IMR-90 (cell line): Measurements from ENCODE around the gene FUT7. TPM values are rescaled to one million over a fixed set of nuclear protein-coding genes. Genes with fewer than 3 reads are reported as not detected.

Source experiments
- ATAC-seq: fragments of 200-7000 bp; cut with Tn5 transposase; 2 replicates; pipeline ENCODE4 v1.9.1; 2020; ENCODE audit warnings: low read depth, mild to moderate bottlenecking, moderate library complexity
- BruUV-seq: library from RNA; stranded (reverse); fragments of 400-500 nt; replicated peaks from 2 replicates; lab custom pipeline; 2021; lab: Mats Ljungman, UMichigan
- CTCF ChIA-PET: fragments of 300-600 bp; formaldehyde crosslinking; extraction: SDS; loops from one replicate; lab custom pipeline; 2021; ENCODE audit warnings: antibody characterized with exemption; lab: Yijun Ruan, JAX
- POLR2A ChIA-PET: fragments of 300-600 bp; sonication (Branson Sonifier 250); formaldehyde crosslinking; loops from one replicate; lab custom pipeline; 2022; ENCODE audit warnings: antibody characterized with exemption; ENCODE audit not compliant: unreplicated experiment; lab: Charles Lee
- DNase-seq: peaks from one replicate; pipeline ENCODE4 v3.0.0; 2013
- H2AFZ ChIP-seq: replicated peaks from 2 replicates; pipeline ENCODE3; 2013; ENCODE audit warnings: low read length, mild to moderate bottlenecking; ENCODE audit not compliant: poor library complexity
- H2AK5ac ChIP-seq: 2 replicates; pipeline ENCODE4 v1.6.1; 2013; ENCODE audit warnings: low read depth, low read length, inconsistent platforms
- H2AK9ac ChIP-seq: replicated peaks from 2 replicates; pipeline ENCODE3; 2013; ENCODE audit warnings: mild to moderate bottlenecking, low read depth, low read length, moderate library complexity; ENCODE audit not compliant: poor library complexity
- H2BK120ac ChIP-seq: 2 replicates; pipeline ENCODE4 v1.6.1; 2013; ENCODE audit warnings: low read depth, low read length, inconsistent platforms
- H2BK15ac ChIP-seq: 3 replicates; pipeline ENCODE4 v1.6.1; 2013; ENCODE audit warnings: low read depth, low read length, inconsistent platforms
- H2BK20ac ChIP-seq: 2 replicates; pipeline ENCODE4 v1.6.1; 2013; ENCODE audit warnings: low read depth, mild to moderate bottlenecking, inconsistent platforms, low read length, moderate library complexity
- H2BK5ac ChIP-seq: 2 replicates; pipeline ENCODE4 v1.6.1; 2013; ENCODE audit warnings: mild to moderate bottlenecking, low read depth, low read length, inconsistent platforms; ENCODE audit not compliant: poor library complexity, severe bottlenecking
- H3K14ac ChIP-seq: replicated peaks from 2 replicates; pipeline ENCODE4 v1.6.1; 2013; ENCODE audit warnings: low read depth, low read length, inconsistent platforms
- H3K18ac ChIP-seq: 2 replicates; pipeline ENCODE4 v1.6.1; 2013; ENCODE audit warnings: low read depth, low read length, control low read depth
- H3K23ac ChIP-seq: 2 replicates; pipeline ENCODE4 v1.6.1; 2013; ENCODE audit warnings: low read depth, low read length, inconsistent platforms
- H3K27ac ChIP-seq: 2 replicates; pipeline ENCODE4 v1.5.1; 2013; ENCODE audit warnings: mild to moderate bottlenecking, control low read depth, low read length; ENCODE audit not compliant: insufficient read depth
- H3K27me3 ChIP-seq: 2 replicates; pipeline ENCODE4 v1.6.1; 2013; ENCODE audit warnings: low read length; ENCODE audit not compliant: control insufficient read depth, insufficient read depth
- H3K36me3 ChIP-seq: 2 replicates; pipeline ENCODE4 v1.6.1; 2013; ENCODE audit warnings: low read length, mixed read lengths; ENCODE audit not compliant: control insufficient read depth, insufficient read depth
- H3K4ac ChIP-seq: 2 replicates; pipeline ENCODE4 v1.6.1; 2013; ENCODE audit warnings: low read depth, low read length, inconsistent platforms
- H3K4me1 ChIP-seq: 2 replicates; pipeline ENCODE4 v1.6.1; 2013; ENCODE audit warnings: low read length, mixed read lengths; ENCODE audit not compliant: control insufficient read depth, insufficient read depth
- H3K4me2 ChIP-seq: 2 replicates; pipeline ENCODE4 v1.6.1; 2013; ENCODE audit warnings: low read depth, mild to moderate bottlenecking, control low read depth, low read length, moderate library complexity
- H3K4me3 ChIP-seq: 2 replicates; pipeline ENCODE4 v1.5.1; 2013; ENCODE audit warnings: low read depth, mild to moderate bottlenecking, control low read depth, low read length, moderate library complexity; ENCODE audit not compliant: insufficient read depth
- H3K56ac ChIP-seq: 2 replicates; pipeline ENCODE4 v1.6.1; 2013; ENCODE audit warnings: low read length, inconsistent platforms; ENCODE audit not compliant: insufficient read depth; ENCODE audit errors: extremely low read depth
- H3K79me1 ChIP-seq, 2 experiments: 2 replicates each; pipeline ENCODE4 v1.6.1; 2013; ENCODE audit warnings: low read length in 2 of 2, inconsistent platforms in 1 of 2, low read depth in 1 of 2
- H3K9ac ChIP-seq: 2 replicates; pipeline ENCODE4 v1.6.1; 2013; ENCODE audit warnings: low read depth, low read length, control low read depth
- H3K9me1 ChIP-seq: 2 replicates; pipeline ENCODE4 v1.6.1; 2013; ENCODE audit warnings: low read length, inconsistent platforms; ENCODE audit not compliant: insufficient read depth
- H3K9me3 ChIP-seq: 2 replicates; pipeline ENCODE4 v1.6.1; 2013; ENCODE audit warnings: low read length; ENCODE audit not compliant: control insufficient read depth, insufficient read depth
- H4K20me1 ChIP-seq: 2 replicates; pipeline ENCODE4 v1.6.1; 2013; ENCODE audit warnings: low read length, inconsistent platforms; ENCODE audit not compliant: insufficient read depth
- H4K5ac ChIP-seq: 2 replicates; pipeline ENCODE4 v1.6.1; 2013; ENCODE audit warnings: mild to moderate bottlenecking, low read depth, low read length, control low read depth
- H4K8ac ChIP-seq, 2 experiments: 2 replicates each; pipeline ENCODE4 v1.6.1; 2013; ENCODE audit warnings: low read depth in 2 of 2, low read length in 2 of 2, control low read depth in 1 of 2, inconsistent platforms in 1 of 2
- H4K91ac ChIP-seq: 2 replicates; pipeline ENCODE4 v1.6.1; 2013; ENCODE audit warnings: low read depth, low read length, inconsistent platforms; ENCODE audit not compliant: insufficient read depth
- BHLHE40 ChIP-seq: fragments of 150-350 bp; IDR thresholded peaks from 2 replicates; pipeline ENCODE4 v1.6.1; 2016; ENCODE audit warnings: mild to moderate bottlenecking, low read depth, low read length
- CEBPB ChIP-seq: IDR thresholded peaks from 2 replicates; pipeline ENCODE4 v1.6.1; 2012; ENCODE audit warnings: low read depth, low read length, improper control_type of control experiment
- CTCF ChIP-seq: conservative IDR thresholded peaks from 2 replicates; pipeline ENCODE4 v1.5.1; 2012; ENCODE audit warnings: mild to moderate bottlenecking, low read depth, low read length, improper control_type of control experiment
- MAZ ChIP-seq: IDR thresholded peaks from 2 replicates; pipeline ENCODE4 v1.6.1; 2012; ENCODE audit warnings: low read depth, mild to moderate bottlenecking, low read length, improper control_type of control experiment, moderate library complexity, borderline replicate concordance
- MXI1 ChIP-seq: IDR thresholded peaks from 2 replicates; pipeline ENCODE4 v1.6.1; 2012; ENCODE audit warnings: low read depth, mild to moderate bottlenecking, low read length, moderate library complexity, borderline replicate concordance
- RAD21 ChIP-seq: IDR thresholded peaks from 2 replicates; pipeline ENCODE4 v1.6.1; 2012; ENCODE audit warnings: low read length, improper control_type of control experiment
- RFX5 ChIP-seq: IDR thresholded peaks from 2 replicates; pipeline ENCODE4 v1.8.0; 2012; ENCODE audit warnings: low read depth, mild to moderate bottlenecking, low read length, moderate library complexity
- SMC3 ChIP-seq: fragments of 150-350 bp; IDR thresholded peaks from 2 replicates; pipeline ENCODE4 v1.6.1; 2016; ENCODE audit warnings: low read depth, mild to moderate bottlenecking, antibody characterized with exemption, low read length, moderate library complexity
- USF2 ChIP-seq: fragments of 150-350 bp; IDR thresholded peaks from 2 replicates; pipeline ENCODE4 v1.6.1; 2017; ENCODE audit warnings: mild to moderate bottlenecking, antibody characterized with exemption, low read length, low read depth
- WGBS, 2 experiments: methylation state at CpG; one replicate each; pipeline versions ENCODE4 v1.1.5 to v1.1.7; 2013; ENCODE audit warnings: missing lambda C conversion rate in 2 of 2; ENCODE audit not compliant: insufficient read length in 1 of 2; ENCODE audit errors: extremely low coverage in 2 of 2; 5-methylcytosine and 5-hydroxymethylcytosine counted together
- dilution Hi-C: fragments of 300-500 bp; cut with HindIII; formaldehyde crosslinking; loops from one replicate; pipeline ENCODE4 v1.14.3; 2018; ENCODE audit warnings: low sequenced_read_pairs; ENCODE audit not compliant: unreplicated experiment
- in situ Hi-C: fragments of 300-500 bp; cut with MboI; formaldehyde crosslinking; loops from 3 replicates; pipeline ENCODE4 v1.14.3; 2019; ENCODE audit warnings: low sequenced_read_pairs, inconsistent platforms, mixed read lengths
- intact Hi-C: fragments of 100-400 bp; cut with micrococcal nuclease; formaldehyde crosslinking; loops from 2 replicates; pipeline ENCODE4 v1.10.0; 2022
- polyA plus RNA-seq, 3 experiments: library from polyadenylated mRNA; depleted of rRNA; stranded (reverse); fragments of >200 nt; gene quantifications; 2 replicates each; pipeline ENCODE4 v1.2.3, GENCODE V29; 2012; ENCODE audit warnings: low replicate concordance in 1 of 3
- total RNA-seq: library from RNA; depleted of rRNA; stranded (reverse); fragments of >200 nt; gene quantifications from 2 replicates; pipeline ENCODE4 v1.2.3, GENCODE V29; 2012
- TF ChIP-seq, protein P1 (sequence below): fragments of 150-350 bp; IDR thresholded peaks from 2 replicates; pipeline ENCODE4 v1.6.1; 2016; ENCODE audit warnings: low read depth, mild to moderate bottlenecking, low read length, moderate library complexity, borderline replicate concordance

Gene FUT7
- total and polyA plus RNA-seq, 2 of the 4 experiments (the other 2 are of a cell fraction), result not detected

- H2AK5ac ChIP-seq, result no peak overlapping the region
- no peak overlapping the region for H2BK120ac ChIP-seq
- no peak overlapping the region for H3K4ac ChIP-seq
- no peak overlapping the region for H3K9ac ChIP-seq
- H2BK5ac ChIP-seq, result no peak overlapping the region
- no peak overlapping the region for H4K91ac ChIP-seq
- H3K79me1 ChIP-seq, result no peaks in the 10 kb centered on the region
- peaks cover 76% of the 10 kb centered on the region for H3K27me3 ChIP-seq
- no TSS peak for BruUV-seq
- H2AK9ac ChIP-seq, result no peak overlapping the region
- no peak for ATAC-seq
- in situ Hi-C loops, result no loop called here
- CTCF ChIA-PET, result no interaction called here
- no peaks in the 10 kb centered on the region for H3K36me3 ChIP-seq
- H4K8ac ChIP-seq, result no peak overlapping the region
- no peaks in the 10 kb centered on the region for H3K9me1 ChIP-seq
- H3K4me3 ChIP-seq, result no peak overlapping the region
- H2AFZ ChIP-seq, result no peak overlapping the region
- no peaks in the 10 kb centered on the region for H3K9me3 ChIP-seq
- peaks cover 3% of the 10 kb centered on the region; the same call in 1 of the 2 replicates for H3K4me1 ChIP-seq
- H3K27ac ChIP-seq, result no peak overlapping the region
- WGBS, 2 experiments, result 77% methylated on average over 8 of the region's 17 CpGs; no CpG with 5 or more reads in 1 of the 2 experiments
- no peak for DNase-seq
- no peaks in the 10 kb centered on the region; the same call in 1 of the 2 replicates for H4K20me1 ChIP-seq
- POLR2A ChIA-PET, result no interaction called here
- H4K5ac ChIP-seq, result no peak overlapping the region
- no peak overlapping the region for H3K14ac ChIP-seq
- no peak overlapping the region for H3K56ac ChIP-seq
- no peak overlapping the region for H2BK15ac ChIP-seq
- H2BK20ac ChIP-seq, result no peak overlapping the region
- intact Hi-C loops, result no loop called here
- no peak overlapping the region for H3K18ac ChIP-seq
- H3K4me2 ChIP-seq, result no peak overlapping the region
- dilution Hi-C loops, result no loop called here
- no peak for TF ChIP-seq MAZ
- no peak for TF ChIP-seq SMC3
- TF ChIP-seq RAD21, result no peak
- no peak for TF ChIP-seq MXI1
- no peak for TF ChIP-seq BHLHE40
- TF ChIP-seq RFX5, result no peak
- TF ChIP-seq CTCF, result no peak
- no peak for TF ChIP-seq USF2
- TF ChIP-seq, protein P1, sequence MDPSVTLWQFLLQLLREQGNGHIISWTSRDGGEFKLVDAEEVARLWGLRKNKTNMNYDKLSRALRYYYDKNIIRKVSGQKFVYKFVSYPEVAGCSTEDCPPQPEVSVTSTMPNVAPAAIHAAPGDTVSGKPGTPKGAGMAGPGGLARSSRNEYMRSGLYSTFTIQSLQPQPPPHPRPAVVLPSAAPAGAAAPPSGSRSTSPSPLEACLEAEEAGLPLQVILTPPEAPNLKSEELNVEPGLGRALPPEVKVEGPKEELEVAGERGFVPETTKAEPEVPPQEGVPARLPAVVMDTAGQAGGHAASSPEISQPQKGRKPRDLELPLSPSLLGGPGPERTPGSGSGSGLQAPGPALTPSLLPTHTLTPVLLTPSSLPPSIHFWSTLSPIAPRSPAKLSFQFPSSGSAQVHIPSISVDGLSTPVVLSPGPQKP, result no peak
- TF ChIP-seq CEBPB, result no peak
- H3K23ac ChIP-seq, result no peak overlapping the region
These were observed 19.3 kb upstream of the FUT7 start for GRCh38 chr9:137051145-137051724.
